ENCODE measurements around the gene FGFR1OP2.
A peak's percentile ranks its signal among the peaks of the same experiment; 100 is the strongest.

The FGFR1OP2 gene

DNA sequence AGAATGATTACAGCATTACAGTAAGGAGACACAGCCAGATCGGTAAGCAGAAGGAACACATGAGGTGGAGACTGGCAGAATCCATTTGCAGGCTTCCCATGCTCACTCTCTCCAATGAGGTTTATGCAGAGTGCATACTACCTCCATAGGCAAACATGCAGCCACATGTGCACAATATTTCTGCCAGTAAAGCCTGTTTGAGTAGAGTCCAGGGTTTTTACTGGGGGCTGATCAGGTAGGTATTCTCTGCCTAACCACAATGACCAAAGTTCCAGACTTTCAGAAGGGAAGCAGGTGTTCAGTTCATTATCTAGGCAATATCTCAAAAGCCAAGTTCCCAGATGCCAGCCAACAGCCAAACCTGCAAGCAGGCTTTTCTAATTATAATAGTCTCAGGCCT, 31.6 kb upstream of the FGFR1OP2 start:
- CTCF ChIA-PET = no interaction called here
- Histone ChIP-seq H3K4me3 (ENCODE audit: low read depth, low read length) (no peak overlapping the region), H3K9me3 (ENCODE audit: control insufficient read depth, insufficient read depth, low read depth, low read length) (no peaks in the 10 kb centered on the region), H3K27ac (ENCODE audit: extremely low read depth, low read depth, low read length) (no peak overlapping the region), H3K4me1 (ENCODE audit: control insufficient read depth, insufficient read depth, low read length) (no peaks in the 10 kb centered on the region), H3K36me3 (ENCODE audit: control insufficient read depth in 2 of 2, insufficient read depth in 1 of 2, low read length in 2 of 2) (peaks cover 51 to 53% of the 10 kb centered on the region in 2 experiments)
- POLR2A ChIA-PET = no interaction called here
- TF ChIP-seq ZNF324 (tag by site-specific recombination; IDR thresholded peaks at IDR 0.05) (no peak), FEZF1 (tag by site-specific recombination; IDR thresholded peaks at IDR 0.05) (no peak)

- no peak overlapping the region for H3K4me3 ChIP-seq (ENCODE audit: low read depth, low read length)
- CTCF ChIA-PET = interaction anchor here (0.6 to 1.9 kb wide), 8 partner anchors 8 to 225 kb away, joined by 3 to 10 read pairs (median 3); no protein-coding TSS in a partner anchor
- TF ChIP-seq ZNF621 (tag by site-specific recombination; IDR thresholded peaks at IDR 0.05) (no peak), AEBP2 (tag by site-specific recombination; IDR thresholded peaks at IDR 0.05; ENCODE audit: borderline replicate concordance) (no peak), ZBTB20 (tag by site-specific recombination; IDR thresholded peaks at IDR 0.05) (no peak), ZNF394 (tag by site-specific recombination; IDR thresholded peaks at IDR 0.05; ENCODE audit: borderline replicate concordance) (0 out of 2 replicates have a peak, but pooled peaks have one; percentile 21), GLI2 (tag by site-specific recombination; IDR thresholded peaks at IDR 0.05; ENCODE audit: borderline replicate concordance, low read depth) (no peak), ZNF391 (tag by site-specific recombination; IDR thresholded peaks at IDR 0.05; ENCODE audit: borderline replicate concordance, low read depth) (no peak), ZNF23 (tag by site-specific recombination; IDR thresholded peaks at IDR 0.05; ENCODE audit: borderline replicate concordance) (no peak), YY1 (tag by site-specific recombination; IDR thresholded peaks at IDR 0.05) (no peak), SCRT1 (tag by site-specific recombination; IDR thresholded peaks at IDR 0.05; ENCODE audit: borderline replicate concordance) (no peak), FEZF1 (tag by site-specific recombination; IDR thresholded peaks at IDR 0.05) (no peak), ZNF121 (tag by site-specific recombination; IDR thresholded peaks at IDR 0.05) (peak; percentile 36; the same call in 1 of the 2 replicates), OSR2 (tag by site-specific recombination; IDR thresholded peaks at IDR 0.05) (no peak), GLIS1 (tag by site-specific recombination; IDR thresholded peaks at IDR 0.05) (no peak), ZNF521 (tag by site-specific recombination; IDR thresholded peaks at IDR 0.05) (no peak), ZXDB (tag by site-specific recombination; IDR thresholded peaks at IDR 0.05) (no peak), ZNF311 (tag by site-specific recombination; IDR thresholded peaks at IDR 0.05; ENCODE audit: borderline replicate concordance) (no peak), ZNF677 (tag by site-specific recombination; IDR thresholded peaks at IDR 0.05) (no peak)
- TF ChIP-seq, protein P1, sequence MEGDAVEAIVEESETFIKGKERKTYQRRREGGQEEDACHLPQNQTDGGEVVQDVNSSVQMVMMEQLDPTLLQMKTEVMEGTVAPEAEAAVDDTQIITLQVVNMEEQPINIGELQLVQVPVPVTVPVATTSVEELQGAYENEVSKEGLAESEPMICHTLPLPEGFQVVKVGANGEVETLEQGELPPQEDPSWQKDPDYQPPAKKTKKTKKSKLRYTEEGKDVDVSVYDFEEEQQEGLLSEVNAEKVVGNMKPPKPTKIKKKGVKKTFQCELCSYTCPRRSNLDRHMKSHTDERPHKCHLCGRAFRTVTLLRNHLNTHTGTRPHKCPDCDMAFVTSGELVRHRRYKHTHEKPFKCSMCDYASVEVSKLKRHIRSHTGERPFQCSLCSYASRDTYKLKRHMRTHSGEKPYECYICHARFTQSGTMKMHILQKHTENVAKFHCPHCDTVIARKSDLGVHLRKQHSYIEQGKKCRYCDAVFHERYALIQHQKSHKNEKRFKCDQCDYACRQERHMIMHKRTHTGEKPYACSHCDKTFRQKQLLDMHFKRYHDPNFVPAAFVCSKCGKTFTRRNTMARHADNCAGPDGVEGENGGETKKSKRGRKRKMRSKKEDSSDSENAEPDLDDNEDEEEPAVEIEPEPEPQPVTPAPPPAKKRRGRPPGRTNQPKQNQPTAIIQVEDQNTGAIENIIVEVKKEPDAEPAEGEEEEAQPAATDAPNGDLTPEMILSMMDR (tag by site-specific recombination; IDR thresholded peaks at IDR 0.05) = 0 out of 2 replicates have a peak, but pooled peaks have one; percentile 11
- TF ChIP-seq, protein P2, sequence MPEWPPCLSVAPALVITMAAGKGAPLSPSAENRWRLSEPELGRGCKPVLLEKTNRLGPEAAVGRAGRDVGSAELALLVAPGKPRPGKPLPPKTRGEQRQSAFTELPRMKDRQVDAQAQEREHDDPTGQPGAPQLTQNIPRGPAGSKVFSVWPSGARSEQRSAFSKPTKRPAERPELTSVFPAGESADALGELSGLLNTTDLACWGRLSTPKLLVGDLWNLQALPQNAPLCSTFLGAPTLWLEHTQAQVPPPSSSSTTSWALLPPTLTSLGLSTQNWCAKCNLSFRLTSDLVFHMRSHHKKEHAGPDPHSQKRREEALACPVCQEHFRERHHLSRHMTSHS (tag by site-specific recombination; IDR thresholded peaks at IDR 0.05) = no peak
- no peak overlapping the region for H3K27ac ChIP-seq (ENCODE audit: extremely low read depth, low read depth, low read length)
- no peaks in the 10 kb centered on the region for H3K9me3 ChIP-seq (ENCODE audit: control insufficient read depth, insufficient read depth, low read depth, low read length)
- H3K36me3 ChIP-seq (ENCODE audit: control insufficient read depth in 2 of 2, insufficient read depth in 1 of 2, low read length in 2 of 2) = peaks cover 51 to 52% of the 10 kb centered on the region in 2 experiments
- H3K4me1 ChIP-seq (ENCODE audit: control insufficient read depth, insufficient read depth, low read length) = no peaks in the 10 kb centered on the region
- POLR2A ChIA-PET = no interaction called here
These were observed 19.7 kb upstream of the FGFR1OP2 start for GRCh38 chr12:26918321-26919215.
